HCEC 1CT (cell line): ENCODE measurements around the gene FNDC3B.

Experiments
- DNase-seq: peaks from one replicate; pipeline ENCODE4 v3.0.0-alpha.2; 2017

FNDC3B gene

GRCh38 chr3:172097585-172097984, 58.2 kb downstream of the FNDC3B start:
- DNase-seq = no peak

- no peak for DNase-seq
These were observed 59.5 kb downstream of the FNDC3B start for GRCh38 chr3:172098698-172099494.

- no peak for DNase-seq
These were observed 60.1 kb downstream of the FNDC3B start for GRCh38 chr3:172099495-172099808.

- no peak for DNase-seq
These were observed 61.1 kb downstream of the FNDC3B start for GRCh38 chr3:172100482-172100881.

- DNase-seq = no peak
These were observed 61.7 kb downstream of the FNDC3B start for GRCh38 chr3:172101107-172101506.

GRCh38 chr3:172102123-172102882, 62.9 kb downstream of the FNDC3B start:
- no peak for DNase-seq

GRCh38 chr3:172102883-172103310, 63.5 kb downstream of the FNDC3B start:
- no peak for DNase-seq

GRCh38 chr3:172103724-172104123, 64.3 kb downstream of the FNDC3B start:
- DNase-seq = peak; percentile 70

- no peak for DNase-seq
These were observed 65.2 kb downstream of the FNDC3B start for GRCh38 chr3:172104471-172105072.

GRCh38 chr3:172106037-172106954, 66.9 kb downstream of the FNDC3B start:
- DNase-seq = no peak

GRCh38 chr3:172106989-172107388, 67.6 kb downstream of the FNDC3B start:
- no peak for DNase-seq

GRCh38 chr3:172107403-172107802, 68.0 kb downstream of the FNDC3B start:
- no peak for DNase-seq

GRCh38 chr3:172110127-172110779, 70.9 kb downstream of the FNDC3B start:
- DNase-seq = no peak

- no peak for DNase-seq
These were observed 71.8 kb downstream of the FNDC3B start for GRCh38 chr3:172111163-172111562.

- no peak for DNase-seq
These were observed 72.8 kb downstream of the FNDC3B start for GRCh38 chr3:172112078-172112733.

- no peak for DNase-seq
These were observed 73.3 kb downstream of the FNDC3B start for GRCh38 chr3:172112734-172113120.

- no peak for DNase-seq
These were observed 74.3 kb downstream of the FNDC3B start for GRCh38 chr3:172113710-172114109.

GRCh38 chr3:172115059-172115458, 75.7 kb downstream of the FNDC3B start:
- no peak for DNase-seq

GRCh38 chr3:172115787-172116186, 76.4 kb downstream of the FNDC3B start:
- DNase-seq = no peak

GRCh38 chr3:172118019-172118418, 78.6 kb downstream of the FNDC3B start:
- DNase-seq = no peak

- no peak for DNase-seq
These were observed 80.0 kb downstream of the FNDC3B start for GRCh38 chr3:172119266-172119969.
